ENCODE results near the gene ARHGAP6.

The ARHGAP6 gene

GRCh38 chrX:11472879-11473278 lies 192.8 kb downstream of the ARHGAP6 start:
- no peak overlapping the region for H3K4me3 ChIP-seq (ENCODE audit: low read length)
- DNase-seq (ENCODE audit: low read depth) = no peak
- TF ChIP-seq, protein P1, sequence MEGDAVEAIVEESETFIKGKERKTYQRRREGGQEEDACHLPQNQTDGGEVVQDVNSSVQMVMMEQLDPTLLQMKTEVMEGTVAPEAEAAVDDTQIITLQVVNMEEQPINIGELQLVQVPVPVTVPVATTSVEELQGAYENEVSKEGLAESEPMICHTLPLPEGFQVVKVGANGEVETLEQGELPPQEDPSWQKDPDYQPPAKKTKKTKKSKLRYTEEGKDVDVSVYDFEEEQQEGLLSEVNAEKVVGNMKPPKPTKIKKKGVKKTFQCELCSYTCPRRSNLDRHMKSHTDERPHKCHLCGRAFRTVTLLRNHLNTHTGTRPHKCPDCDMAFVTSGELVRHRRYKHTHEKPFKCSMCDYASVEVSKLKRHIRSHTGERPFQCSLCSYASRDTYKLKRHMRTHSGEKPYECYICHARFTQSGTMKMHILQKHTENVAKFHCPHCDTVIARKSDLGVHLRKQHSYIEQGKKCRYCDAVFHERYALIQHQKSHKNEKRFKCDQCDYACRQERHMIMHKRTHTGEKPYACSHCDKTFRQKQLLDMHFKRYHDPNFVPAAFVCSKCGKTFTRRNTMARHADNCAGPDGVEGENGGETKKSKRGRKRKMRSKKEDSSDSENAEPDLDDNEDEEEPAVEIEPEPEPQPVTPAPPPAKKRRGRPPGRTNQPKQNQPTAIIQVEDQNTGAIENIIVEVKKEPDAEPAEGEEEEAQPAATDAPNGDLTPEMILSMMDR (conservative IDR thresholded peaks at IDR 0.05; ENCODE audit: low read depth, low read length) = no peak

DNA sequence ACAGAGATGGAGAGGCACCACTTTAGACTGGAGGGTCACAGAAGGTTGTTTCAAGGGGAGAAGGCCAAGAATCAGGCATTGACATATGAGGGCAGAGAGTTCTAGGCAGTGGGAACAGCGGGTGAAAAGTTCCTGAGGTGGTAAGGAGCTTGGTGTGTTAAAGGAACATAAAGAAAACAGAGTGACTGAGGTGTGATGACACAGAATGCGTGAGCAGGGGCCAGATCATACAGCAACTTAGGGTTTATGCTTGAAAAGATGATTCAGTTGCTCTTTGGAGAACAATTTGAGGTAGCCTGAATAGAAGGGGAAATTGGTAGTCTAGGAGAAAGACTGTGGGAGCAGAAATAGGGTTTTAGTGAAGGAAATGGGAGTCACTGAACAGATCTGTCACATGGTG lies 193.3 kb downstream of the ARHGAP6 start:
- no peak overlapping the region for H3K4me3 ChIP-seq (ENCODE audit: low read length)
- TF ChIP-seq, protein P1 (conservative IDR thresholded peaks at IDR 0.05; ENCODE audit: low read depth, low read length) = no peak
- no peak for DNase-seq (ENCODE audit: low read depth)

GRCh38 chrX:11470250-11470974 lies 195.3 kb downstream of the ARHGAP6 start:
- TF ChIP-seq, protein P1 (conservative IDR thresholded peaks at IDR 0.05; ENCODE audit: low read depth, low read length) = no peak
- H3K4me3 ChIP-seq (ENCODE audit: low read length) = no peak overlapping the region
- DNase-seq (ENCODE audit: low read depth) = peak; percentile 66

- DNase-seq (ENCODE audit: low read depth) = no peak
- TF ChIP-seq, protein P1 (conservative IDR thresholded peaks at IDR 0.05; ENCODE audit: low read depth, low read length) = no peak
- no peak overlapping the region for H3K4me3 ChIP-seq (ENCODE audit: low read length)
Observed at GRCh38 chrX:11465648-11466411, 199.9 kb downstream of the ARHGAP6 start.

DNA sequence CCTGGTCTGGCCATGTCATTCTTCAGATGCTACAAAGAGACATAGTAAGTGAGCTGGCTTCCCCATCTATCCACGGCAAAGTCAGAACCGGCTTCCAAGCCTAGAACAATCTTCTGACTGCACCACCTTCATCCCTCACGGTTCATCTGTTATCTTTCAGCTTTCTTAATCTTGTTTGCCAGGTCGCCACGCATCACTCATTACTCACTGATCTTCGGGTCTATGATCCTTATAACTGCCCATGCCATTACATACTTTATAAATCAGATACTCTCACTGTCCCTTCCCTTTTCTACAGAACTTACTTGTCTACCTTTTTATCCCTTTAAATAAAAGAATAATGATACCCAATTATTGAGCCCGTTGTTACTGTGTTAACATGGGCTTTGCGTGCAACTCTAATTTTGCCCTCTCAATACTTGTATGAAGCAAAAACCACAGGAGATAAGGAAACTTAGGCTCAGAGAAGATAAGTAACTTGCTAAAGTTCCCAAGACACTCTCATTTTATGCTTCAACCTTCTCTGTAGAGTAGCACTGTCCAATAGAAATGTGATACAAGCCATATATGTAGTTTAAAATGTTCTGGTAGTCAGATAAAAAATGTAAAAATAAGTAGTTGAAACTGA lies 200.8 kb downstream of the ARHGAP6 start:
- no peak for DNase-seq (ENCODE audit: low read depth)

DNA sequence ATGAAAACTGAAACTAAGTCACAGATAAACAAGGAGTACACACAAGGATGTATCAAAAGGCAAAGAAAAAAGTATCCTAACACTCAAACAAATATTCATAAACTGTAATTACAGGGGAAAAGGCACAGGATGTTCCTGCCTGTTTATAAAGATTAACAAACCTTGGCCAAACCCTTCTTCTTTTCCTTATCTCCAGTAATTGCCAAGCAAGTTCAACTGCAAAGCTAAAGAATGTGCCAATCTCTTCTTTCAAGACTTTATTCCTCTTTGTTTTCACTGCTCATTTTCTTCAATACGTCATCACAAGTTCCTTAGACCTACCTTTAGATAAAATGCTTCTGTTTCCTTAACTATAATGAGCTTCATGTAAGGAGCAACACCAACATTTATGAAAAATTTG lies 201.3 kb downstream of the ARHGAP6 start:
- DNase-seq (ENCODE audit: low read depth) = no peak
- TF ChIP-seq, protein P1 (conservative IDR thresholded peaks at IDR 0.05; ENCODE audit: low read depth, low read length) = no peak
- H3K4me3 ChIP-seq (ENCODE audit: low read length) = no peak overlapping the region

More for the DNA sequence above, 200.8 kb downstream of the ARHGAP6 start:
- TF ChIP-seq, protein P1 (conservative IDR thresholded peaks at IDR 0.05; ENCODE audit: low read depth, low read length) = no peak
- H3K4me3 ChIP-seq (ENCODE audit: low read length) = no peak overlapping the region
